PC-9 (cell line): Measurements from ENCODE around the gene PHB1. TPM values are rescaled to one million over a fixed set of nuclear protein-coding genes. Genes with fewer than 3 reads are reported as not detected.

ENCODE experiments used
- BruUV-seq: library from RNA; stranded (reverse); fragments of 400-500 nt; replicated peaks from 2 replicates; lab custom pipeline; 2021; lab: Mats Ljungman, UMichigan
- CTCF ChIA-PET: fragments of 300-600 bp; sonication (Branson Sonifier 250); formaldehyde crosslinking; loops from one replicate; lab custom pipeline; 2022; ENCODE audit warnings: antibody characterized with exemption; lab: Charles Lee
- POLR2A ChIA-PET: fragments of 300-600 bp; sonication (Branson Sonifier 250); formaldehyde crosslinking; loops from one replicate; lab custom pipeline; 2022; ENCODE audit warnings: antibody characterized with exemption; ENCODE audit not compliant: unreplicated experiment; lab: Charles Lee
- DNase-seq, 2 experiments: peaks; one replicate each; pipeline versions ENCODE4 v3.0.0 to v3.0.0-alpha.2; 2015 to 2022; ENCODE audit warnings: mixed read lengths in 1 of 2
- H2AFZ ChIP-seq: fragments of 200-600 bp; sonication (generic); 2 replicates; pipeline ENCODE4 v1.8.1; 2017; ENCODE audit warnings: antibody characterized with exemption
- H3F3A ChIP-seq: fragments of 200-600 bp; sonication (generic); 2 replicates; pipeline ENCODE4 v1.8.1; 2017; ENCODE audit warnings: antibody characterized with exemption, mild to moderate bottlenecking, low read depth; ENCODE audit not compliant: insufficient read depth
- H3K27ac ChIP-seq: fragments of 200-600 bp; sonication (generic); 2 replicates; pipeline ENCODE4 v1.6.1; 2016; ENCODE audit warnings: mixed run types
- H3K27me3 ChIP-seq: fragments of 200-600 bp; sonication (generic); 2 replicates; pipeline ENCODE4 v1.6.1; 2016; ENCODE audit warnings: low read depth, mixed run types; ENCODE audit not compliant: insufficient read depth
- H3K36me3 ChIP-seq: fragments of 200-600 bp; sonication (generic); 2 replicates; pipeline ENCODE4 v1.6.1; 2016; ENCODE audit warnings: low read depth, mixed run types
- H3K4me1 ChIP-seq: fragments of 200-600 bp; sonication (generic); replicated peaks from 2 replicates; pipeline ENCODE4 v1.6.1; 2016; ENCODE audit warnings: mixed run types; ENCODE audit not compliant: insufficient read depth
- H3K4me2 ChIP-seq: fragments of 200-600 bp; sonication (generic); 2 replicates; pipeline ENCODE4 v1.6.1; 2017; ENCODE audit warnings: mixed run types
- H3K4me3 ChIP-seq: fragments of 200-600 bp; sonication (generic); 2 replicates; pipeline ENCODE4 v1.6.1; 2016; ENCODE audit warnings: mixed run types
- H3K79me2 ChIP-seq: fragments of 200-600 bp; sonication (generic); 2 replicates; pipeline ENCODE4 v1.6.1; 2017; ENCODE audit warnings: low read depth, mixed run types
- H3K9me2 ChIP-seq: fragments of 200-600 bp; sonication (generic); 2 replicates; pipeline ENCODE4 v1.8.1; 2017; ENCODE audit warnings: mild to moderate bottlenecking; ENCODE audit not compliant: insufficient read depth
- H3K9me3 ChIP-seq: fragments of 200-600 bp; sonication (generic); 2 replicates; pipeline ENCODE4 v1.8.1; 2016; ENCODE audit warnings: low read depth; ENCODE audit not compliant: insufficient read depth
- H4K20me1 ChIP-seq: fragments of 200-600 bp; sonication (generic); 2 replicates; pipeline ENCODE4 v1.8.1; 2017; ENCODE audit not compliant: insufficient read depth
- EZH2 ChIP-seq: fragments of 200-600 bp; sonication (generic); IDR thresholded peaks from 2 replicates; pipeline ENCODE4 v1.8.0; 2017; ENCODE audit warnings: antibody characterized with exemption, low read depth
- intact Hi-C: fragments of 100-400 bp; cut with micrococcal nuclease; formaldehyde crosslinking; loops from one replicate; pipeline ENCODE4 v1.10.0; 2022; ENCODE audit not compliant: unreplicated experiment
- total RNA-seq: library from RNA; stranded (reverse); gene quantifications from 2 replicates; pipeline ENCODE4 v1.2.3, GENCODE V29; 2021
- TF ChIP-seq, protein P1 (sequence below): fragments of 200-600 bp; sonication (generic); conservative IDR thresholded peaks from 2 replicates; pipeline ENCODE4 v1.6.1; 2017; ENCODE audit warnings: mixed run types, antibody characterized with exemption, mild to moderate bottlenecking, moderate library complexity

The PHB1 gene
- total RNA-seq, 1 experiment from 2014 or later: 244 TPM

DNA sequence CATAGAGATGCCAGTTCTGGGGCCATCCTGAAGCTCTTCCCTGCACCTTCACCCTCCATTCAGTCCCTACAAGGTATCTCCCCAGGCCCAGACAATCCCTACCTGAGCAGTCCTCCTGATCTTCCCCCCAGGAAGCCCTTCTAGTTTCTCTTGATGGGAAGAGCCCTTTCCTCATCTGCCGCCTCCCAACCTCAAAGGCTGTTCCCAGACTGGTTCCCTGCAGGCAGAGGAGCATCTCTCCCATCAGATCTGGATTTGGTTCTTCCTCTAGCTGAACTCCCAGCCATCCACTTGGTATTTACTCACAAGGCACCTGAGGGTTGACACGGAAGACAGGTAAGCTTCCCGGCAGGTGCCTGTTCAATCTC lies 24.6 kb upstream of the PHB1 start:
- Histone ChIP-seq H2AFZ (no peak overlapping the region), H3K4me2 (no peak overlapping the region), H3K9me3 (no peaks in the 10 kb centered on the region), H3K4me1 (no peaks in the 10 kb centered on the region), H3K4me3 (no peak overlapping the region), H3K36me3 (no peaks in the 10 kb centered on the region), H3K79me2 (no peaks in the 10 kb centered on the region), H3K27me3 (peaks cover 76% of the 10 kb centered on the region), H3K27ac (no peak overlapping the region), H3K9me2 (no peaks in the 10 kb centered on the region), H4K20me1 (no peaks in the 10 kb centered on the region), H3F3A (no peaks in the 10 kb centered on the region)
- intact Hi-C loops: no loop called here
- CTCF ChIA-PET: interaction anchor here (0.8 kb wide), 1 partner anchor 117 kb away, joined by 3 read pairs; no protein-coding TSS in a partner anchor
- no peak for DNase-seq
- POLR2A ChIA-PET: no interaction called here
- no TSS peak for BruUV-seq
- TF ChIP-seq, protein P1, sequence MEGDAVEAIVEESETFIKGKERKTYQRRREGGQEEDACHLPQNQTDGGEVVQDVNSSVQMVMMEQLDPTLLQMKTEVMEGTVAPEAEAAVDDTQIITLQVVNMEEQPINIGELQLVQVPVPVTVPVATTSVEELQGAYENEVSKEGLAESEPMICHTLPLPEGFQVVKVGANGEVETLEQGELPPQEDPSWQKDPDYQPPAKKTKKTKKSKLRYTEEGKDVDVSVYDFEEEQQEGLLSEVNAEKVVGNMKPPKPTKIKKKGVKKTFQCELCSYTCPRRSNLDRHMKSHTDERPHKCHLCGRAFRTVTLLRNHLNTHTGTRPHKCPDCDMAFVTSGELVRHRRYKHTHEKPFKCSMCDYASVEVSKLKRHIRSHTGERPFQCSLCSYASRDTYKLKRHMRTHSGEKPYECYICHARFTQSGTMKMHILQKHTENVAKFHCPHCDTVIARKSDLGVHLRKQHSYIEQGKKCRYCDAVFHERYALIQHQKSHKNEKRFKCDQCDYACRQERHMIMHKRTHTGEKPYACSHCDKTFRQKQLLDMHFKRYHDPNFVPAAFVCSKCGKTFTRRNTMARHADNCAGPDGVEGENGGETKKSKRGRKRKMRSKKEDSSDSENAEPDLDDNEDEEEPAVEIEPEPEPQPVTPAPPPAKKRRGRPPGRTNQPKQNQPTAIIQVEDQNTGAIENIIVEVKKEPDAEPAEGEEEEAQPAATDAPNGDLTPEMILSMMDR: no peak
- no peak for TF ChIP-seq EZH2

DNA sequence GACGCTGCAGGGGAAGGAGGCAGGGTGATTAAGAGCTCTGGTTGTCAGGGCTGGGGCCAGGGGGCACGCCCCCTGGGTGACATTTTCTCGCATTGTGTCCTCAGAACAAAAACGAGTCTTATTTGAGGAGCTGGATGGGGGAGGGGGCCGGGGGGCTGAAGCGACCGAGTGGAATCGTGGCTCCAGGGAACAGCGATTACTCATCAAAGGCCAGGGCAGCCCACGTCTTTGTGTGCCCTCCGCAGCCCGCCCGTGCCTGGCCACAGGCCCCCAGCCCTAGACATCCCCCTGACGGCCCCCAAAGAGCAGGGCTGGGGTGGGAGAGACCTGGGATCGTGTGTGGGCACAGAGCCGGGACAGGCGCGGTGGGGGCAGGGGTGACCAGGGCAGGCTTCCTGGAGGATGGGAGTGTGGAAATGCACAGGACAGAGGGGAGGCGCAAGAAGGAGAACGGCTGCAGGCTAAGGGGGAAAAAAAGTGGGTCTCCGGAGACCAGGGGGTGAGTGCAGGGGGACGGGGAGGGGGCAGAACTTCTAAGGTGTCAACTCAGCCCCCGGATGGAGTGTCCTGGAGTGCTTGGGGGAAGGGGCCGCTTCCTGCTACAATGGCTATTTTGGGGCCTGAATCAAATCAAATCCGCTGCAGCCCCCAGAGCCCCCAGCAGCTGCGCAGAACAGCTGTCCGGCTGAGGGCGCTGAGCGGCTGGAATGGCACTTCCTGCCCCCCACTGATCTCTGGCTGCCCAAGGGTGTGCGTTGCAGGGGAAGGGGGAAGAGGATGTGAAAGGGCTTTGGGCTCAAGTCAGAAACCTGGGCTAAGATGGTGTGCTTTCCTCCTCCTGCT lies 24.0 kb upstream of the PHB1 start:
- intact Hi-C loops: no loop called here
- DNase-seq: no peak
- Histone ChIP-seq H3K9me2 (no peaks in the 10 kb centered on the region), H2AFZ (no peak overlapping the region), H4K20me1 (no peaks in the 10 kb centered on the region), H3K79me2 (no peaks in the 10 kb centered on the region), H3K27me3 (peaks cover 72% of the 10 kb centered on the region), H3K4me3 (no peak overlapping the region), H3K4me2 (no peak overlapping the region), H3K9me3 (no peaks in the 10 kb centered on the region), H3K4me1 (no peaks in the 10 kb centered on the region), H3K36me3 (no peaks in the 10 kb centered on the region), H3K27ac (no peak overlapping the region), H3F3A (no peaks in the 10 kb centered on the region)
- BruUV-seq: no TSS peak
- no peak for TF ChIP-seq EZH2
- TF ChIP-seq, protein P1: no peak
- ChIA-PET POLR2A (no interaction called here), CTCF (interaction anchor here (0.6 to 0.8 kb wide), 2 partner anchors 99 to 118 kb away, joined by 3 to 13 read pairs; no protein-coding TSS in a partner anchor)

GRCh38 chr17:49437696-49438435 lies 23.2 kb upstream of the PHB1 start:
- Histone ChIP-seq H3K4me3 (no peak overlapping the region), H3K9me3 (no peaks in the 10 kb centered on the region), H3K36me3 (no peaks in the 10 kb centered on the region), H3K27me3 (peaks cover 70% of the 10 kb centered on the region), H3K9me2 (no peaks in the 10 kb centered on the region), H3K79me2 (no peaks in the 10 kb centered on the region), H4K20me1 (no peaks in the 10 kb centered on the region), H2AFZ (no peak overlapping the region), H3K4me1 (no peaks in the 10 kb centered on the region), H3F3A (no peaks in the 10 kb centered on the region), H3K4me2 (no peak overlapping the region), H3K27ac (no peak overlapping the region)
- DNase-seq: no peak
- intact Hi-C loops: no loop called here
- BruUV-seq: no TSS peak
- POLR2A ChIA-PET: interaction anchor here (0.6 kb wide), 1 partner anchor 9 kb away, joined by 8 read pairs; no protein-coding TSS in a partner anchor
- TF ChIP-seq, protein P1: no peak
- TF ChIP-seq EZH2: no peak
- CTCF ChIA-PET: interaction anchor here (0.6 kb wide), 1 partner anchor 99 kb away, joined by 13 read pairs; no protein-coding TSS in a partner anchor
